Activated naive CD4-positive, alpha-beta T cell treated with anti-CD3 and anti-CD28 coated beads, Interleukin-2, amount 10 ng/mL, durations not matched to agents 7 days and 5 days (primary cell): ENCODE data around the gene EML4.
A peak's percentile ranks its signal among the peaks of the same experiment; 100 is the strongest.
"Not testable (repeated sequence)": the region's sequence is repeated elsewhere in the genome, so short reads cannot be mapped to it uniquely, and the experiment has no call there.

Experiments used
- CTCF ChIA-PET: fragments of 350-600 bp; sonication (Branson Sonifier 250); formaldehyde crosslinking; loops from one replicate; lab custom pipeline; 2021; ENCODE audit warnings: antibody characterized with exemption; lab: Charles Lee
- DNase-seq: peaks from one replicate; pipeline ENCODE4 v3.0.0-alpha.2; 2020
- H3K27ac Mint-ChIP-seq: one replicate; pipeline ENCODE4 v1.8.0; 2021; ENCODE audit warnings: mild to moderate bottlenecking, moderate library complexity, mixed read lengths
- H3K27me3 Mint-ChIP-seq: one replicate; pipeline ENCODE4 v1.8.0; 2021; ENCODE audit warnings: mild to moderate bottlenecking, mixed read lengths
- H3K36me3 Mint-ChIP-seq: one replicate; pipeline ENCODE4 v1.8.0; 2021; ENCODE audit warnings: mixed read lengths
- H3K4me1 Mint-ChIP-seq: one replicate; pipeline ENCODE4 v1.8.0; 2021; ENCODE audit warnings: mixed read lengths
- H3K4me3 Mint-ChIP-seq: one replicate; pipeline ENCODE4 v1.8.0; 2021; ENCODE audit warnings: mild to moderate bottlenecking, moderate library complexity, mixed read lengths
- H3K9me3 Mint-ChIP-seq: one replicate; pipeline ENCODE4 v1.8.0; 2021; ENCODE audit warnings: mixed read lengths

The EML4 gene, protein sequence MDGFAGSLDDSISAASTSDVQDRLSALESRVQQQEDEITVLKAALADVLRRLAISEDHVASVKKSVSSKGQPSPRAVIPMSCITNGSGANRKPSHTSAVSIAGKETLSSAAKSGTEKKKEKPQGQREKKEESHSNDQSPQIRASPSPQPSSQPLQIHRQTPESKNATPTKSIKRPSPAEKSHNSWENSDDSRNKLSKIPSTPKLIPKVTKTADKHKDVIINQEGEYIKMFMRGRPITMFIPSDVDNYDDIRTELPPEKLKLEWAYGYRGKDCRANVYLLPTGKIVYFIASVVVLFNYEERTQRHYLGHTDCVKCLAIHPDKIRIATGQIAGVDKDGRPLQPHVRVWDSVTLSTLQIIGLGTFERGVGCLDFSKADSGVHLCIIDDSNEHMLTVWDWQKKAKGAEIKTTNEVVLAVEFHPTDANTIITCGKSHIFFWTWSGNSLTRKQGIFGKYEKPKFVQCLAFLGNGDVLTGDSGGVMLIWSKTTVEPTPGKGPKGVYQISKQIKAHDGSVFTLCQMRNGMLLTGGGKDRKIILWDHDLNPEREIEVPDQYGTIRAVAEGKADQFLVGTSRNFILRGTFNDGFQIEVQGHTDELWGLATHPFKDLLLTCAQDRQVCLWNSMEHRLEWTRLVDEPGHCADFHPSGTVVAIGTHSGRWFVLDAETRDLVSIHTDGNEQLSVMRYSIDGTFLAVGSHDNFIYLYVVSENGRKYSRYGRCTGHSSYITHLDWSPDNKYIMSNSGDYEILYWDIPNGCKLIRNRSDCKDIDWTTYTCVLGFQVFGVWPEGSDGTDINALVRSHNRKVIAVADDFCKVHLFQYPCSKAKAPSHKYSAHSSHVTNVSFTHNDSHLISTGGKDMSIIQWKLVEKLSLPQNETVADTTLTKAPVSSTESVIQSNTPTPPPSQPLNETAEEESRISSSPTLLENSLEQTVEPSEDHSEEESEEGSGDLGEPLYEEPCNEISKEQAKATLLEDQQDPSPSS

DNA sequence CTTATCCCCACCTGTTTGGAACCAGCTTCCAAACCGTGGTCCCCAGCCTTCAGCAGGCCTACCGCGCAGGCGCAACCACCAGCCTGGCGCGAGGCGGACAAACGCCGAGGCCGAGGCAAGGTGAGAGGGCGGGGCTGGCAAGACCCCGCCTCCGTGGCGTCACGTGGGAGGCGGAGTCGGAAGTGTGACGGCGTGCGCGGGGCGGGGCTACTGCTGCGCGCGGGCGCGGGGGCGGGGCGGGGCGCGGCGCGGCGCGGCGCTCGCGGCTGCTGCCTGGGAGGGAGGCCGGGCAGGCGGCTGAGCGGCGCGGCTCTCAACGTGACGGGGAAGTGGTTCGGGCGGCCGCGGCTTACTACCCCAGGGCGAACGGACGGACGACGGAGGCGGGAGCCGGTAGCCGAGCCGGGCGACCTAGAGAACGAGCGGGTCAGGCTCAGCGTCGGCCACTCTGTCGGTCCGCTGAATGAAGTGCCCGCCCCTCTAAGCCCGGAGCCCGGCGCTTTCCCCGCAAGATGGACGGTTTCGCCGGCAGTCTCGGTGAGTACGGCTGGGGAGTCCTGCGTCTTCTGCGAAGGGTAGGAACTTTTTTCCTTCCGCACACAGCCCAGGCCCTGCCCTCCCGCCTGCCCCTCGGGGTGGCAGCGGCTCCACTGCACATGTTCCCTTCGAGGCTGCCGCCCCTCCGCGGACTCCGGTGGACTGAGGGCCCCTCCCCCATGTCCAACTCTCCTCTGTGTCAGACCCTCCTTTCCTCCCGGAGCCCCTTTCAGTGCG, at the start of gene EML4:
Gene EML4 (plus strand): TSS at position 254 of the 774 bp plus-strand sequence. CDS start 259 bp downstream, at position 513.
- Mint-ChIP-seq H3K4me1 (peaks cover 25% of the 10 kb centered on the region), H3K4me3 (no peak within 1 kb of the TSS), H3K36me3 (peaks cover 8% of the 10 kb centered on the region), H3K27me3 (peaks cover under 1% of the 10 kb centered on the region), H3K27ac (peak within 1 kb of the TSS; percentile 4), H3K9me3 (no peaks in the 10 kb centered on the region)
- CTCF ChIA-PET: no interaction called here
- peak; percentile 88 for DNase-seq

DNA sequence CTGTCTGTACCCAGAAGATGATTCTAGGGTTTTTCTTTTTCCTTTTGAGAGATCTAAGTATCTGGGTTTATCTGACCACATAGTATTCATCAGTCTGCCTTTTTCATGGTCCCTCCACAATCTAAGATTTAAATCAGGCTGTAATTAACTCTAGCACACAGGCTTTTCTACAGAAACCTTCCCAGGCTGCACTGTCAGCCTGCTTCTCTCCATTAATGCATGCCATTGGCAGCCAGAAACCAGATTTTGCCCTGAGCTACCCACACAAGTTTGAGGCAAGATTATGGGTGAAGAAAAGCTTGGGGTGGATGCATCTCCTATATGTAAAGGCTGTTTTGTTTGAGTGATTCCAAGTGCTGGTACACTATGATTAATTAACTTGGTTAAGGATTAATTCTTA, 45.7 kb upstream of the EML4 start:
- CTCF ChIA-PET: interaction anchor here (3.2 kb wide), 1 partner anchor 18 kb away, joined by 18 read pairs; no protein-coding TSS in a partner anchor

DNA sequence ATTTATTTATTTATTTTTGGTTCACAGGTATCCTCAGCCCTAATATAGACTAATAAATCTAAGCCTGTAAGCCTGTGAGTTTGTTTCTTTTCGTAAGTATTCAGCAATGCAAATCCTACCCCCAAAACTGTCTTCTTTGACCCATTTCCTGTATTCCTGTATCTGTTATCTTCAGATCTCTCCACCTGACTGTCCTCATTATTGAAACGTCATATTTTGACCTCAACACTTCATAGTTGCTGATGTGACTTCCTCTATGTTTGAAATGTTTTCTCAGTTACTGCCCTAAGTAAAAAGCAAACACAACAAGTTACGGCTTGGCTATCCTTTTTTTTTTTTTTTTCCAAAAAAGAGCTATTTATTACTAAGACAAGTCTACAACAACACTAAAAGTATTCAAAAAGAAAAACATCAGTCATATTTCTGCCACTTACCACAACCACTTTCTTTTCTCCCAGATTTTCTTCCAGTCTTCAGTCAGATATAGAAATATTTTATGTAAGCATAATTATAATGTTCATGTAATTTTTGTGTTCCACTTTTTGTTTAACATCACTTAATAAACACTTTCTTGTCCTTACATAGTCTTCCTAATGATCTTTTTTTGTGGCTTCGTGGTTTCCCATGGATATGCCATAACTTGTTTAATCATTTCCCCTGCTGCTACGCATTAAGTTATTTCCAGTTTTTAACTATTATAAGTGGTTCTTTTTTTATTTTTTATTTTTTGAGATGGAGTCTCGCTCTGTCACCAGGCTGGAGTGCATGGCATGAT, 45.0 kb upstream of the EML4 start:
- Mint-ChIP-seq H3K4me3 (peak overlapping the region; percentile 5), H3K27ac (peak overlapping the region; percentile 82), H3K9me3 (peaks cover 13% of the 10 kb centered on the region), H3K4me1 (peaks cover 63% of the 10 kb centered on the region), H3K27me3 (peaks cover 3% of the 10 kb centered on the region), H3K36me3 (peaks cover 16% of the 10 kb centered on the region)
- CTCF ChIA-PET: interaction anchor here (3.2 kb wide), 1 partner anchor 18 kb away, joined by 18 read pairs; no protein-coding TSS in a partner anchor
- no peak for DNase-seq

More for the DNA sequence above, 45.7 kb upstream of the EML4 start:
- peak overlapping the region; percentile 82 for H3K27ac Mint-ChIP-seq
- H3K4me3 Mint-ChIP-seq: peak overlapping the region; percentile 18
- peaks cover 13% of the 10 kb centered on the region for H3K9me3 Mint-ChIP-seq
- H3K27me3 Mint-ChIP-seq: peaks cover 3% of the 10 kb centered on the region
- no peak for DNase-seq
- H3K4me1 Mint-ChIP-seq: peaks cover 60% of the 10 kb centered on the region
- peaks cover 15% of the 10 kb centered on the region for H3K36me3 Mint-ChIP-seq

DNA sequence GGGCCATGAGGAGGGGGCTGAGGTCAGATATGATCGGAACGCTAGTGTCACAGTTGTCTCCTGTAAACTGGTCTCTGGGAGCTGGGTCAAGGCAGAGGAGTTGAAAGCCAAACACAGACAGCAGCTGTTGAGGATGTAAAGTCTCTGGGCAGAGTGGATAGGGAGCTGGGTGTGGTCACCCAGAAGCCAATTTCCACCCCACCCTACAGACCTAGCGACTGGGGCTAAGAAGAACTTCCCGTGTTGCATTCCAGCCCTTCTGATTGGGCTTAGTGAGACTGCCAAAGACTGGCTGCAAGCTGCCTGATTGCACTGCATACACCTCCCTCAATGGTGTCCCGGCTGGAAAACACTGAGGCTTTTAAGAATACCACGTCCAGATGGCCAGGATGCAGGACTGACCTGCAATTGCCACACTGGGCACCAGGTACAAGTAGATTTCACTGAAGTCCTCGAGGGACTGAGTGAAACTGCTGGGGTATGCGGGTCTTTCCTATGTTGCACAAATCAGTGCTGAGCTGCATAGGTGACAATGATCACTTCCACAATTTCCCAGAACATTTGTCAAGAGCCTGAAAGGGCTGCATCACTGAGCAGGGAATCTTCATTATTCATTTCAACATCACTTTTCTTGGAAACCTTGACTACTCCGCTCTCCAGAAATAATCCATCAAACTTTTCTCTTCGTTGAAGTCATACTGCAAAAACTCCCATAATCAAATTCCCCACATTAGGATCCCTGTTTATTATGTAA, 43.1 kb upstream of the EML4 start:
- Mint-ChIP-seq H3K36me3 (peaks cover 17% of the 10 kb centered on the region), H3K27ac (peak overlapping the region; percentile 96), H3K4me1 (peaks cover 79% of the 10 kb centered on the region), H3K4me3 (peak overlapping the region; percentile 21), H3K9me3 (peaks cover 12% of the 10 kb centered on the region), H3K27me3 (peaks cover 3% of the 10 kb centered on the region)
- peak; percentile 26 for DNase-seq
- CTCF ChIA-PET: interaction anchor here (0.6 to 3.2 kb wide), 6 partner anchors 11 to 70 kb away, joined by 3 to 18 read pairs (median 3); no protein-coding TSS in a partner anchor

DNA sequence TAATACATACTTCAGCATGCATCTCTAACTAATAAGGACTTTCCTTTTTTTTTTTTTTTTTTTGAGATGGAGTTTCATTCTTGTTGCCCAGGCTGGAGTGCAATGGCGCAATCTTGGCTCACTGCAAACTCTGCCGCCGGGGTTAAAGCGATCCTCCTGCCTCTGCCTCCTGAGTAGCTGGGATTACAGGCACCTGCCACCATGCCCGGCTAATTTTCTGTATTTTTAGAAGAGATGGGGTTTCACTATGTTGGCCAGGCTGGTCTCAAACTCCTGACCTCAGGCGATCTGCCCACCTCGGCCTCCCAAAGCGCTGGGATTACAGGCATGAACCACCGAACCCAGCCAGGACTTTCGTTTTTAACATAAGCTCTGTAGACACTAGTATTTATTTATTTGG, 42.3 kb upstream of the EML4 start:
- not testable (repeated sequence) for H3K27me3 Mint-ChIP-seq, DNase-seq, H3K9me3 Mint-ChIP-seq, H3K36me3 Mint-ChIP-seq
- H3K4me3 Mint-ChIP-seq: peak overlapping the region; percentile 60
- CTCF ChIA-PET: interaction anchor here (0.8 to 2.3 kb wide), 6 partner anchors 8 to 69 kb away, joined by 3 to 9 read pairs (median 4); no protein-coding TSS in a partner anchor
- peak overlapping the region; percentile 96 for H3K27ac Mint-ChIP-seq
- peaks cover 87% of the 10 kb centered on the region for H3K4me1 Mint-ChIP-seq

DNA sequence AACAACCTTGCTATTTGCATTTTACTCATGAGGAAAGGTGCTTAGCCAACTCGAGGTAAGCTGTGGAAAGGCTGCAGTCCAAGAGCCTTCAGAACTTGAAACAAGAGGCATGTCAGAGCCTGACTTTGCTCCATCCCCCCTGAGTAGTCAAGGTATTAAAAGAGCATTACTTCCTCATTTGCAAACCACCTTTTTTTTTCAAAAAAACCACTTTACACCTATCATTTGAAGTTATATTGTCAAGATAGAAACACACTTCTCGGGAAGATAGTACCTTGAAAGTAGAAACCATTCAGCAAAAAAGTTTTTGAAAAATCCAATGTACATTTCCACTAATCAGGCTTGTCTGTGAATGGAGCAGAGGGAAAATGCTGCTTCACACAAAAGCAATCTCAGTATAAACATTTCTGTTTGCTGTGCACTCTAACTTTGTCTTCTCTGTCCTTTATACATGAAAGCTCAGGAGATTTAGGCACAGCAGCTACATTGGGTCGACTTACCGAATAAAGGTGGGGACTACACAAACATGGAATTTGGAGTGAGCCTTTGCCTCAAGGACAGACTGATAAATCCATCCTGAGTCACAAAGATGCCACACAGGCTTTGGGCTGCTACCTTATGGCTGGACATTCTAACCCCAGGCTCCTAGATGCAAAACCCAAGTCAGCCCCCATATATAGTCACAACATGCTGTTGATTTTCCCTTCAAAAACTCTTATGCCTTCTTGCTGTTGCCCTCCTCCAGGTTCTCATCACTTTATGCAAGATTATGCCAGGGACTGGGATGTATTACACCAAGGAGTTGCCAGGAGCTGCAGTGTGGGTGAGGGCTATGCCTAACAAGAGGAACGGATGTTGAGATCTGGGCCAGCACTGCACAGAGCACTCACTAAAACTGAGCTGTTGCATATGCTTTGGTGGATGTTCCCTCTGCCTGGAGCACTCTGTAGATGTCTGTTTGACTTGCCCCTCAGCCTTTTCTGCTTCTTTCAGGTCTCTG, 41.4 kb upstream of the EML4 start:
- peaks cover 4% of the 10 kb centered on the region for H3K9me3 Mint-ChIP-seq
- H3K27ac Mint-ChIP-seq: peak overlapping the region; percentile 96
- peak overlapping the region; percentile 60 for H3K4me3 Mint-ChIP-seq
- CTCF ChIA-PET: interaction anchor here (0.8 to 2.3 kb wide), 7 partner anchors 8 to 68 kb away, joined by 3 to 9 read pairs (median 4); no protein-coding TSS in a partner anchor
- peaks cover 8% of the 10 kb centered on the region for H3K36me3 Mint-ChIP-seq
- peaks cover 94% of the 10 kb centered on the region for H3K4me1 Mint-ChIP-seq
- peak; percentile 56 for DNase-seq
- no peaks in the 10 kb centered on the region for H3K27me3 Mint-ChIP-seq

DNA sequence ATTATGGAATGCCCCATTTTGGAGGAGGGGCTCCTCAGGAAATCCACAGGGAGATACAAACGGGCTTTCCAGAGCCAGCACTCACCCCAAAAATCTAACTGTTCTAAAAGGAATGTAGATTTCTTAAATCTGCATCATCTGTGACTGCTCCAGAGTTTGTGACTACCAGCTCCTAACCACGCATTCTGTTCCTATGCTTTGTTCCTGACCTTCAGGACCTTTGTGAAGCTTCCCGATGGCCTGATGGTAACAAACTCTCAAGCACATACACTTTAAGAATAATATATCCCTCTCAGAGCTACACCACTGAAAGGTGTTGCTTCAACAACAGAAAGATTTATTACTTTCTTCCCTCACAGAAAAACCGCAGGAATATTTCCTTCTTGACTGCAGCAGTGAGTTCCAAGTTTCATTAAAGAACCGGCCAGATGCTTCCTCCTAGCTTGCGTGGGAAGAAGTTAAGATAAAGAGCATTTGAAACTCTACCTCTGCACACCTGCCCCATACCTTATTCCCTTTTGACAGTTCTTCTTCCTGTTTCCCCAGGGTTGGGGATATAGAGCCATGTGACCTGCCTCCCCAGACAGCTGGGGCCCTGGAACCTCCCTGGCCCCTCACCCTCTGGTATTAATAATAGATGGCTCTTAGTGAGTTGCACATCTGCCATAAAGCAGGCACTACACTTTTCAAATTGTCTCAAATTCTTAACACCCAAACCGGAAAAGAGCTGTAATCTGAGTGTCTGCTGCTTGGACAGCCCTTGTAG, 40.2 kb upstream of the EML4 start:
- H3K9me3 Mint-ChIP-seq: no peaks in the 10 kb centered on the region
- H3K27me3 Mint-ChIP-seq: no peaks in the 10 kb centered on the region
- H3K36me3 Mint-ChIP-seq: peaks cover 3% of the 10 kb centered on the region
- CTCF ChIA-PET: interaction anchor here (0.7 to 2.3 kb wide), 5 partner anchors 11 to 67 kb away, joined by 3 to 9 read pairs (median 4); no protein-coding TSS in a partner anchor
- H3K4me1 Mint-ChIP-seq: peaks cover 97% of the 10 kb centered on the region
- H3K27ac Mint-ChIP-seq: peak overlapping the region; percentile 96
- DNase-seq: no peak
- peak overlapping the region; percentile 44 for H3K4me3 Mint-ChIP-seq

DNA sequence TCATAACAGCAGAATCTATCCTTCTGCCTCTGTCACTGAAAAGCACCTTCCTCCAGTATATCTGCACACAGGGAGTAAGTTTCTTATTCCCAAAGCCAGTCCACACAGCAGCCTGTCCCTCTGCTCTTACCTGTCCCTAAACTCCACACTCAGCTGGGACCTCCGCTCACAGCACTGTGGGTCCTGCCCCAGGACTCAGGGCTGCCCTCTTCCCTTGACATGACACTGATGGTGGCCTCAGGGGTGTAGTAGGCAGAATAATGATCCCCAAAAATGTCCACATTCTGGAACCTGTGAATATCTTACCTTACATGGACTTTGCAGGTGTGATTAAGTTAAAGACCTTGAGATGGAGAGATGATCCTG, 39.7 kb upstream of the EML4 start:
- peaks cover 3% of the 10 kb centered on the region for H3K36me3 Mint-ChIP-seq
- no peaks in the 10 kb centered on the region for H3K9me3 Mint-ChIP-seq
- CTCF ChIA-PET: interaction anchor here (0.7 kb wide), 1 partner anchor 14 kb away, joined by 3 read pairs; no protein-coding TSS in a partner anchor
- no peak for DNase-seq
- H3K4me3 Mint-ChIP-seq: peak overlapping the region; percentile 44
- H3K27ac Mint-ChIP-seq: peak overlapping the region; percentile 96
- peaks cover 97% of the 10 kb centered on the region for H3K4me1 Mint-ChIP-seq
- H3K27me3 Mint-ChIP-seq: no peaks in the 10 kb centered on the region

DNA sequence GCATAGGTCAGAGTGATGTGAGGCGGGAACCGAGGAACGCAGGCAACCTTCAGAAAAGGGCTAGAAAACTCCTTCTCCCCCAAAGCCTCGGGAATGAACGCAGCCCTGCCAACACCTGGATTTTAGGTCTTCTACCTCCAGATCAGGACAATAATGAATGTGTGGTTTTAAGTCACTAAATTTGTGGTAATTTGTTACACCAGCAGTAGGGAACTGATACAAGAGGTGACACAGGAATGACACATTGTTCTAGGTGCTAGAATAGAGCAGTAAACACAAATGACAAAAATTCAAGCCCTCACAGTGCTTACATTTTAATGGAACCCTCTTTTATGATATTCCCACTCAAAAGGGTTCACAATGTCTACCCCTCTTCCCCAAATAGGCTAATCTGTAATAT, 39.2 kb upstream of the EML4 start:
- no peaks in the 10 kb centered on the region for H3K9me3 Mint-ChIP-seq
- H3K4me1 Mint-ChIP-seq: peaks cover 96% of the 10 kb centered on the region
- H3K4me3 Mint-ChIP-seq: no peak overlapping the region
- H3K27me3 Mint-ChIP-seq: no peaks in the 10 kb centered on the region
- CTCF ChIA-PET: no interaction called here
- peaks cover 3% of the 10 kb centered on the region for H3K36me3 Mint-ChIP-seq
- DNase-seq: no peak
- no peak overlapping the region for H3K27ac Mint-ChIP-seq

DNA sequence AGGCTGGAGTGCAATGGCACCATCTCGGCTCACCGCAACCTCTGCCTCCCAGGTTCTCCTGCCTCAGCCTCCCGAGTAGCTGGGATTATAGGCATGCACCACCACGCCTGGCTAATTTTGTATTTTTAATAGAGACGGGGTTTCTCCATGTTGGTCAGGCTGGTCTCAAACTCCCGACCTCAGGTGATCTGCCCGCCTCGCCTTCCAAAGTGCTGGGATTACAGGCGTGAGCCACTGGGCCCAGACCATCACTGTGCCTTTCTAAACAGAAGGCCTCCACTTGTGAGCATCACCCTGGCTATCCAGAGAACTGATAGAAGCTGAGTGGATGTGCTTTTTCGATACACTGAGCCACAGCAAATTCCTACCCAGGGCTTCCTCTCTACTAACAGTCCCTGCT, 38.3 kb upstream of the EML4 start:
- H3K27me3 Mint-ChIP-seq, H3K4me3 Mint-ChIP-seq, DNase-seq, H3K36me3 Mint-ChIP-seq, H3K9me3 Mint-ChIP-seq: not testable (repeated sequence)
- CTCF ChIA-PET: interaction anchor here (2.8 kb wide), 1 partner anchor 25 kb away, joined by 16 read pairs; no protein-coding TSS in a partner anchor
- H3K4me1 Mint-ChIP-seq: peaks cover 97% of the 10 kb centered on the region
- H3K27ac Mint-ChIP-seq: peak overlapping the region; percentile 75
